Inflammatory macrophage treated with lipopolysaccharide for 1 hour (primary cell): ENCODE results near the gene PRKCH.

ENCODE experiments used
- DNase-seq, 2 donors: peaks; one replicate each; pipeline ENCODE4 v3.0.0-alpha.2; 2020 to 2022

The PRKCH gene

DNA sequence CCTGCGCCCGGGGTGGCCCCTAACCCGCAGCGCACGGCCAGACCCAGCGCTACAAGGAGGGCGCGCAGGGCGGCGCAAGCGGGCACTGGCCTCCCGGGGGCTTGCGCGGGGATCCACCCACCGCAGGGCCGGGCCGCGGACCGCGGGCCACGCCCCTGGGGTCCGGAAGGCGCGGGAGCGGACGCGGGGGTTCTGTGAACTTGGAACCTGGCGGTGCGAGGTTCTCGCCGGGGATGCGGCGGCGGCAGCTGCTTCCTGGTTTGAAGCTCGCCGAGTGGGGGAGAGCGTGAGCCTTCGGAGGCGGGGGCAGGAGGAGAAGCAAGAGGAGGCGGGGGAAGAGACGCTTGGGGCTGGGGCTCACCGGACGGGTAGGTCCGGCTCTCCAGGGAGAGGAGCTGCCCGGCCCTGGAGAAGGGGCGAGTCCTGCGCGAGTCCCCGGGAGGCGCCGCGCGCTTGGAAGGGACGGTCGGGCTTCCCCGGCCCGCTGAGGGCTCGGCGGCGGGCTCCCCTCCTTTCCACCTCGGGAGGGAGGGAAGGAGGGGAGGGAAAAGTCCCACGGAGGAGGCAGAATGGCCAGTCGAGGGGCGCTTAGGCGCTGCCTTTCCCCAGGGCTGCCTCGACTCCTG, at the start of gene PRKCH:
Gene PRKCH, plus strand, starts transcription at position 195 of the 626 bp plus-strand sequence. CDS start 523 bp downstream, outside the sequence.
- DNase-seq: peak; percentile 61 to 63

GRCh38 chr14:61277232-61277631, 44.1 kb upstream of the PRKCH start:
- no peak for DNase-seq

DNA sequence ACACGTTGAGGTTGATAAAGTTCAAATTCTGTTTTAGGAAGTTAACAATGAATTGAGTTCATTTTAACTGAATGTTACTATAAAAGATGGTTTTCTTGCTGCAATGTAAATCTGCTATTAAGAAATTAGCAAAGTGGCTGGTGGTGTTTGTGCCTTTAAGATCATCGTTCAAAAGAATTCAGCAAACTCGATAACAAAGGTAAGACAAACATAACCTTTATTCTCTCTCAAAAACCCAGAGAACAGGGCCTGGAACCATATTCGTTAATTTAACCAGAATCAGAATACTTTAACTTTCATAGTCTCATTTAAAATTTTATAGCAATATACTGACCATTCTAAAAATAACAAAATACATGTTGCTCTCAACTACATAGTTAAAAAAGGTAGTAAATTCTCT, 43.6 kb upstream of the PRKCH start:
- no peak for DNase-seq

GRCh38 chr14:61279082-61279481, 42.3 kb upstream of the PRKCH start:
- DNase-seq: no peak

GRCh38 chr14:61280092-61280525, 41.3 kb upstream of the PRKCH start:
- no peak for DNase-seq

DNA sequence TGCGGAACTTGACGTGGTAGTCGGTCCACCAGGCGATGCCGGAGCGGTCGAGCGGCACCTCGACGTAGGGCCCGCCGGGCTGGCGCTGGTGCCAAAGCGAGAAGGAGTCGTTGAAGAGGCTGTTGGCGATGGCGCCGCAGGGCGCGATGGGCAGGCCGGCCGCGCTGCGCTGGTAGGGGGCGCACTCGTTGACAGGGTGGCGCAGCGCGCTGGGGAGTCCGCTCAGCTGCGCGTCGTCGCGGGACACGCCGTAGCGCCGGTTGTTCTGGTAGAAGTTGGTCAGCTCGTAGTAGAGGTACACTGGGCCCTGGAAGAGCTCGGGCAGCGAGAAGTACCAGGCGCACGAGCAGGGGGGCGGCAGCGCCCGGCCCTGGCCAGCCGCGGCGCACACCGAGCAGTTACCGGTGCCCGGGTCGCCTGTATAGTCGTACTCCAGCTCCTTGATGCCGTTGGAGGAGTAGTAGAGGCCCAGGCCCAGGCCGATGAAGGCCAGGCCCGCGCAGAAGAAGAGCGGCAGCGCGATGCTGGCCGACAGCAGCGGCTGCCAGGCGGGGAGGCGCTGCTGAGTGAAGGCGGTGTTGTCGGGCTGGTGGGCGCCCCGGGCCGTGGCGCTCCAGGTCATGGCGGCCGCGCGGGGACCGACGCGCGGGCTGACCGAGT, 40.7 kb upstream of the PRKCH start:
- peak; percentile 26 to 42 for DNase-seq

DNA sequence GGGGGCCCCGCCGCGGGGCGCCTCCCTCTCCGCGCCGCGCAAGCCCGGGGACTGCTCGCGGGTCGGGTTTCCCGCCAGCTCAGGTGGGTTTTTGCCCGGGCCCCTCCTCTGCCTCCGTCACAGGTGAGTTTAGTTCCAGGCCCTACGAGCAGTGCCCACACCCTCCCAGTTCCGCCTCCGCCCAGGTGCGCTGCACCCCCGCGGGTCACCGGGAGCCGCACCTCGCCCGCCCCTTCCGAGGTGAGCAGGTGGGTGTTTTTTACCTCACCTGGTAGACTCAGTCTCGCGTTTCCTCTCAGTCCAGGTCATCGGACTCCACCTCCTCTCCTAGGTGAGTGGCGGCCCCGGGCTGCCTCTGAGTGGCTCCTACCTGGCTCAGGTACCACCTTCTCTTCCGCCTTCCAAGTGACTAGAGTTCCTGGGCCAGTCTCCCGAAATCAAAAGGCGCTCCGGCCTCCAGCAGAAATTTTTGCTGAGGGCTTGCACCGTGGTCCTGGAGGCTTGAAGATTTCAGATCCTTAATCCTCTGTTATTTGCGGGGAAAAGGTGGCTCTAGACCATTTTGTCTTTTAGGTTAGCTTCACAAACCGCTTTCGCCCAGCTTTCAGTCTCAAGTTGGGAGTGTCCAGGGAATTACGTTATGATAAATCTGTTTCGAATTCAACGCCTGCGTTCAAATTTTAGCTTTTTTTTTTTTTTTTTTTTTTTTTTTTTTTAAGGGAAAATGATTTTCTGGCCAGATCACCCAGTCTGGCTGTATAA, 40.0 kb upstream of the PRKCH start, which contains the start of gene TMEM30B:
Gene TMEM30B, minus strand, starts transcription at position 153 of the 762 bp plus-strand sequence. CDS start 191 bp downstream, outside the sequence.
- no peak for DNase-seq

GRCh38 chr14:61281948-61282275, 39.5 kb upstream of the PRKCH start:
- no peak for DNase-seq

DNA sequence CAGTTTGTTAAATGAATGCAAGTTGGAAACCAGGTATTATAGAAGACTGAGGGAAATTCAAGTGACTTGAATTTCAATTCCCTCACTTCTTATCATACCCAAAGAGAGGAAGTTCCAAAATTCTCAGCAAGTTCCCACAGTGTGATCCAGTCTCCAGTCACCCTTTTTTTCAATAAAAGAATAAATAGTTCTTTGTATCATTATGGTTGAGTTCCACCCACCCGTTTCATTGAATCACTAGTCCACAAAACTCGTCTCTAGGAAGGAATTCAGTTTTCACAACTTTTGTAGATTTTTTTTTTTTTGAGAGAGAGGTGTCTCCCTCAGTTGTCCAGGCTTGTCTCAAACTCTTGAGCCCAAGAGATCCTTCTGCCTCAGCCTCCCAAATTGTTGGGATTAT, 38.6 kb upstream of the PRKCH start:
- DNase-seq: no peak

DNA sequence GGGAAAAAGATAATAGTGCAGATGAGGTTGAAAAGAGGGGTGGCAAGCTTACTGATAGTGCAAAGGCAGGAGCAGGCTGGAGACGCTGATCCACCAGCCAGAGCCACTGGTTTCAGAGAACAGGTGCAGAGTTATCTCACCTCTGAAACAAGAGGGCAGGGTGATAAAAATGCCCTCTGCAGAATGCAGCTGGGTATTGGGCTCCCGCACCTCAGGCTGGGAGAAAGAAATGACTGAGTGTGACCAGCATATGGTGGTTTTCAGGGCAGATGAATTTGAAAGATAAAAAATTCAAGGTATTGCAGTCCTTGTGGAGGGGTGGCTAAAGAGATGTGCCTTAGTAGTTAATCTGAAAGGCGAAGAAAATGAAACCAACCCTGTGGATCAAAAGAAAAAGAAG, 37.4 kb upstream of the PRKCH start:
- no peak for DNase-seq

- no peak for DNase-seq
Measured at GRCh38 chr14:61285364-61285763, 36.0 kb upstream of the PRKCH start.

- DNase-seq: no peak
Measured at GRCh38 chr14:61287196-61287595, 34.2 kb upstream of the PRKCH start.

DNA sequence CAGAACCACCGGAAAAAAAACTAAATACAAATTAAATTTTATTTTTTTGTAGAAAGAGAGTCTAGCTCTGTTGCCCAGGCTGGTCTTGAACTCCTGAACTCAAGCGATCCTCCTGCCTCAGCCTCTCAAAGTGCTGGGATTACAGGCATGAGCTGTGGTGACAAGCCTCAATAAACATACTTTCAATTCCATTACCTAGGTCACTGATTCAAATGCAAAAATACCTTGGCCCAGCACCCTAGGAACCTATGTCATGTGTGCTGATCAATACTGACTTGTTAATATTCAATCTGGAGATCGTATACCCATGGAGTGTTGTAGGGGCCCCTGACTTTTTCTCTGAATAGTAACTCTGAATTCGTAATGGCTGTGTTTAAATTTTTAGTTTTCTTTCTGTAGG, 33.2 kb upstream of the PRKCH start:
- no peak for DNase-seq

DNA sequence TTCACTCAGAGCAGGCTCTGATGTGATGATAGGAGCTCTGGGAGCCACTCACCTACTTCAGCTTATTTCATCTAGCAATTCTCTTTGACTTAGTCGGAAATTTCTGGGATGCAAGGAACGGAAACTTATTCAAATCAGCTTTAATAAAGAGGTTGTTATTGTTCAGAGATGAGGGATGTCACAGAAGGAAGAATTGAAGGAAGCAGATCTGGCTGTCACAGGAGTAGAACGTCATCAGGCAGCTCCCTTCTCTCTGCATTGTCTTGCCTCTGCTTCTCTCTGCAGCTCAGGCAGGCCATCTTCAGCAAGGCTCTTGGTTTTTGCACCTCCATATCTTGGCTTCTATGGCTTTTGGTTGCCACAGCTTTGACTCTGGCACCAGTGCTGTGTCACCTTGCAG, 32.7 kb upstream of the PRKCH start:
- no peak for DNase-seq

- DNase-seq: no peak
Measured at GRCh38 chr14:61290701-61291100, 30.7 kb upstream of the PRKCH start.

- no peak for DNase-seq
Measured at GRCh38 chr14:61296151-61296550, 25.2 kb upstream of the PRKCH start.

- peak; percentile 37 to 64 for DNase-seq
Measured at GRCh38 chr14:61296719-61297502, 24.5 kb upstream of the PRKCH start.

DNA sequence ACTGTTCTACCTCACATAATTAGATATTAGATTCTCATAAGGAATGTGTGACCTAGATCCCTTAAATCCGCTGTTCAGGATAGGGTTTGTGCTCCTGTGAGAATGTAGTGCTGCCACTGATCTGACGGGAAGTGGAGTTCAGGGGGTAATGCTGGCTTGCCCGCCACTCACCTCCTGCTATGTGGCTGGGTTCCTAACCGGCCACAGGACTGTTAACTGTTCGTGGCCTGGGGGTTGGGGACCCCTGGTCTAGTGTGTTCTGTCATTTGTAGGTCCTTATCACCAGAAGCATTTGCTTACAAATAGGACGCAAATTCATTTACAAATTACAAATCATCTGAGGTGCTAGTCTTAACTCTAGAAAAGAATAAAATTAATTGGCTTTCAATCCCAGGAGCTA, 23.8 kb upstream of the PRKCH start:
- DNase-seq: no peak

GRCh38 chr14:61298824-61299223, 22.6 kb upstream of the PRKCH start:
- no peak for DNase-seq

DNA sequence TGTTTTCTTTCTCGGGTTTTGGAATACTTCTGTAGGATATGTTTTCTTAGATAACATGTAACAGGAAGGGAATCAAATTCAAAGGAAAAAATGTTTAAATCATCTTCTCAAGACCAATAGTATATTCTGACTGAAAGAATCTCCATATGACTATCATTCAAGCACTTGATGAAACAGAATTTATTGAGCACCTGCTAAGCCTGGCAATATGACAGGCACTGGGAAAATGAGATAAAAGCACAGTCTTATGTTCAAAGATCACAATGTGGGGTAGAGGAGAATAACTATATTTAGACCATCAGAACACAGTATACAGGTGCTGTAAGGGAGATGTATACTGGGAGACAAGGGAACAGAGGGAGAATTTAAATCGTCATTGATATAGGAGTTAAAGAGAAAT, 21.2 kb upstream of the PRKCH start:
- DNase-seq: no peak

- no peak for DNase-seq
Measured at GRCh38 chr14:61300754-61301153, 20.6 kb upstream of the PRKCH start.

- DNase-seq: no peak
Measured at GRCh38 chr14:61304688-61305087, 16.7 kb upstream of the PRKCH start.

- no peak for DNase-seq
Measured at GRCh38 chr14:61308198-61308597, 13.2 kb upstream of the PRKCH start.
